Measurements from ENCODE around the gene NDST4.
"Not testable (repeated sequence)": the region's sequence is repeated elsewhere in the genome, so short reads cannot be mapped to it uniquely, and the experiment has no call there.

The NDST4 gene

DNA sequence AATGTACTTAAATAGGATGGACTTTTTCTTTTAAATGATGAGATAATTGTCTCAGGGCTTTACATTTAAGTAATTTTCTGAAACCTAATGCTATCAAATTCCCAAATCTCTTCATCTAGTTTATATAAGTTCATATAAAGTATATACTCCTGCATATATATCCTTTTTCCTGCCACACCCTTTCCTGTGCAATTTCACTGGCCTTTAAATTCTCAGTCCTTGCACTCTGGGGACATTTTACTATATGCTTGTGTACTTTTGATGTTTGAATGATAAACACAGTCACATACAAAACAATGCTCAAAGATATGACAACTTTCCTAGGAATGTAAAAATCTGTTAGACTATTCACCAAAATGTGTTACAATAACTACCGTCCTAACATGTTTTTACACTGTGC lies 60.1 kb downstream of the NDST4 start:
- no peaks in the 10 kb centered on the region for H3K36me3 ChIP-seq (ENCODE audit: control insufficient read depth in 1 of 2, insufficient read depth in 2 of 2, low read length in 2 of 2)
- no peaks in the 10 kb centered on the region for H3K9me3 ChIP-seq (ENCODE audit: control insufficient read depth in 1 of 2, low read length in 2 of 2)
- H3K27ac ChIP-seq (ENCODE audit: low read length), result no peak overlapping the region
- no peak overlapping the region for H3K4me3 ChIP-seq (ENCODE audit: low read depth in 1 of 2, low read length in 2 of 2)
- no peaks in the 10 kb centered on the region for H3K4me1 ChIP-seq (ENCODE audit: control insufficient read depth in 1 of 2, insufficient read depth in 2 of 2, low read length in 2 of 2)
- no peaks in the 10 kb centered on the region for H3K27me3 ChIP-seq (ENCODE audit: low read depth, low read length)

GRCh38 chr4:115042496-115042895 lies 70.9 kb downstream of the NDST4 start:
- H3K4me1 ChIP-seq (ENCODE audit: control insufficient read depth in 1 of 2, insufficient read depth in 2 of 2, low read length in 2 of 2), result no peaks in the 10 kb centered on the region
- H3K27ac ChIP-seq (ENCODE audit: low read length), result no peak overlapping the region
- no peaks in the 10 kb centered on the region for H3K27me3 ChIP-seq (ENCODE audit: low read depth, low read length)
- H3K4me3 ChIP-seq (ENCODE audit: low read depth in 1 of 2, low read length in 2 of 2), result no peak overlapping the region
- H3K36me3 ChIP-seq (ENCODE audit: control insufficient read depth in 1 of 2, insufficient read depth in 2 of 2, low read length in 2 of 2), result no peaks in the 10 kb centered on the region
- no peaks in the 10 kb centered on the region for H3K9me3 ChIP-seq (ENCODE audit: control insufficient read depth in 1 of 2, low read length in 2 of 2)

- Histone ChIP-seq H3K4me1 (ENCODE audit: control insufficient read depth in 1 of 2, insufficient read depth in 2 of 2, low read length in 2 of 2) (no peaks in the 10 kb centered on the region), H3K9me3 (ENCODE audit: control insufficient read depth in 1 of 2, low read length in 2 of 2) (no peaks in the 10 kb centered on the region), H3K27me3 (ENCODE audit: low read depth, low read length) (no peaks in the 10 kb centered on the region), H3K4me3 (ENCODE audit: low read depth in 1 of 2, low read length in 2 of 2) (no peak overlapping the region), H3K27ac (ENCODE audit: low read length) (no peak overlapping the region), H3K36me3 (ENCODE audit: control insufficient read depth in 1 of 2, insufficient read depth in 2 of 2, low read length in 2 of 2) (no peaks in the 10 kb centered on the region)
Observed at GRCh38 chr4:115030281-115030680, 83.1 kb downstream of the NDST4 start.

DNA sequence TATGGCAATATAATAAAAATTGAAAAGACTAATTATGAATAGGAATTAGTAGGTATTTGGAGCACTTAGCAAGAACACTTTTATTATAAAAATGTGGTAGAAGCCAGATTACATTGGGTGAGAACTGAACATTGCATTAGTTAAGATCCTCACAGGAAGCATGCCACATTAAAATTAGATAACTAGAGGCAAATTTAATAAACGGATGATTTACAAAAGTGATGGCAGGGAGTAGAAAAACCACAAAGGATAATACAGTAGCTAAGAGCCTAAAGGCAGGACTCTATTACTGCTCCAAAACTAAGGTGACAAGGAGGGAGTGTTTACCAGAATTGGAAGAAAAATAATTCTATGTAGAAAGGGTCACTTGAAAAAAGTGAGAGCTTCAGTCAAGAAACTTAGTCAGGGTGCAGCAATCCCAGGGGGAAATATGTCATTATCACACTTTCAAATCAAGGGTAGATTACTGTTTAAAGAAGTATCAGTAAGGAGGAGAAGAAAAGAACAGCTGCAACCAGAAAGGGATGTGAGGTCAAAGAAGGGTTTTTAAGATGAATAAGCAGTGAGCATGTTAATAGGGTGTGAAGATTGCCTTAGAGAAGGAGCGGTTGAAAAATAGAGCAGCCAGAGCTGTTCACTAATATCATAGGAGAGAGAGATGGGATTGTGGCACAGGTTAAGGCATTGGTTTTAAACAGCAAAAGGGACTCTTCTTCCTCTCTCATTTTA lies 84.6 kb downstream of the NDST4 start:
- no peaks in the 10 kb centered on the region for H3K36me3 ChIP-seq (ENCODE audit: control insufficient read depth in 1 of 2, insufficient read depth in 2 of 2, low read length in 2 of 2)
- H3K4me3 ChIP-seq (ENCODE audit: low read depth in 1 of 2, low read length in 2 of 2), result no peak overlapping the region
- no peak overlapping the region for H3K27ac ChIP-seq (ENCODE audit: low read length)
- no peaks in the 10 kb centered on the region for H3K4me1 ChIP-seq (ENCODE audit: control insufficient read depth in 1 of 2, insufficient read depth in 2 of 2, low read length in 2 of 2)
- H3K27me3 ChIP-seq (ENCODE audit: low read depth, low read length), result no peaks in the 10 kb centered on the region
- no peaks in the 10 kb centered on the region for H3K9me3 ChIP-seq (ENCODE audit: control insufficient read depth in 1 of 2, low read length in 2 of 2)

DNA sequence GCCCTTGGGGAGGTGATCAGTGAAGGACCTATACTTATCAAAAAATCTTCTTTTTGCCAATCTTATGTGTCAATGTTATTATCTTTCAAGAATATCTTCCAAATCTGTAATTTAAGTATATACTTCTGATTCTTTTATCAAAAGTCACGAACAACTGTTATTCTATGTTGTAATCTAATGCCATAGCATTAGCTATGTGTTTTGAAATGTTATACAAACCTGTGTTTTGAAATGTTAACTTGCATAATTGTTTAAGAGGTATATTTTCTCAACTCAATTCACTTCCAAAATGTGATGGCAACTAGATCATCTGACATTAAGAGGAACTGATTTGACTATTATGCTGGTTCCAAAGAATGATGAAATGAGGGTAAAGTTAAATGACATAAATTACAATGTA lies 113.5 kb downstream of the NDST4 start:
- no peaks in the 10 kb centered on the region for H3K36me3 ChIP-seq (ENCODE audit: control insufficient read depth in 1 of 2, insufficient read depth in 2 of 2, low read length in 2 of 2)
- H3K27me3 ChIP-seq (ENCODE audit: low read depth, low read length), result no peaks in the 10 kb centered on the region
- H3K4me3 ChIP-seq (ENCODE audit: low read depth in 1 of 2, low read length in 2 of 2), result no peak overlapping the region
- H3K27ac ChIP-seq (ENCODE audit: low read length), result no peak overlapping the region
- no peaks in the 10 kb centered on the region for H3K4me1 ChIP-seq (ENCODE audit: control insufficient read depth in 1 of 2, insufficient read depth in 2 of 2, low read length in 2 of 2)
- no peaks in the 10 kb centered on the region for H3K9me3 ChIP-seq (ENCODE audit: control insufficient read depth in 1 of 2, low read length in 2 of 2)

DNA sequence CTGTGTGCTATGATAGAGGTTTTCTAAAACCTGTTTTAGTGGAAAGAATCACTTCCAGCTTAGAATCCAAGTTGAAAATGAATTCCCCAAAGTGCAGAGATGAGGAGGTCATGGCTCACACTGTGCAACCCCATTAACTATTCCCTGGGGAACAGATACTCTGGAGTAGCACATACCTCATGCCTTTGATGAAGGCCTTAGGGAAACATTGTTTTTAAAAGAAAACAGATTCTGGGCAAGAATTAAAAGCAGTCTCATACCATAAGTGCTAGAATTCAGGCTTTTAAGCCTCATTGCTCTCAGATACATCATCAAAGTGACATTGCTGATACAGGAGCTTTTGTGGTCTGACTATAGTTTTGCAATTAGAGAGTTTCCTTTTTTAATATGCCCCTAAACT lies 115.1 kb downstream of the NDST4 start:
- Histone ChIP-seq H3K4me3 (ENCODE audit: low read depth in 1 of 2, low read length in 2 of 2) (no peak overlapping the region), H3K4me1 (ENCODE audit: control insufficient read depth in 1 of 2, insufficient read depth in 2 of 2, low read length in 2 of 2) (no peaks in the 10 kb centered on the region), H3K27me3 (ENCODE audit: low read depth, low read length) (no peaks in the 10 kb centered on the region), H3K9me3 (ENCODE audit: control insufficient read depth in 1 of 2, low read length in 2 of 2) (no peaks in the 10 kb centered on the region), H3K27ac (ENCODE audit: low read length) (no peak overlapping the region), H3K36me3 (ENCODE audit: control insufficient read depth in 1 of 2, insufficient read depth in 2 of 2, low read length in 2 of 2) (no peaks in the 10 kb centered on the region)

GRCh38 chr4:114997576-114998247 lies 115.7 kb downstream of the NDST4 start:
- Histone ChIP-seq H3K27me3 (ENCODE audit: low read depth, low read length) (no peaks in the 10 kb centered on the region), H3K4me3 (ENCODE audit: low read depth in 1 of 2, low read length in 2 of 2) (no peak overlapping the region), H3K36me3 (ENCODE audit: control insufficient read depth in 1 of 2, insufficient read depth in 2 of 2, low read length in 2 of 2) (no peaks in the 10 kb centered on the region), H3K9me3 (ENCODE audit: control insufficient read depth in 1 of 2, low read length in 2 of 2) (no peaks in the 10 kb centered on the region), H3K4me1 (ENCODE audit: control insufficient read depth in 1 of 2, insufficient read depth in 2 of 2, low read length in 2 of 2) (no peaks in the 10 kb centered on the region), H3K27ac (ENCODE audit: low read length) (no peak overlapping the region)

- Histone ChIP-seq H3K27me3 (ENCODE audit: low read depth, low read length) (no peaks in the 10 kb centered on the region), H3K9me3 (ENCODE audit: control insufficient read depth in 1 of 2, low read length in 2 of 2) (no peaks in the 10 kb centered on the region), H3K4me1 (ENCODE audit: control insufficient read depth in 1 of 2, insufficient read depth in 2 of 2, low read length in 2 of 2) (no peaks in the 10 kb centered on the region), H3K4me3 (ENCODE audit: low read depth in 1 of 2, low read length in 2 of 2) (no peak overlapping the region), H3K27ac (ENCODE audit: low read length) (no peak overlapping the region), H3K36me3 (ENCODE audit: control insufficient read depth in 1 of 2, insufficient read depth in 2 of 2, low read length in 2 of 2) (no peaks in the 10 kb centered on the region)
Observed at GRCh38 chr4:114986133-114986532, 127.3 kb downstream of the NDST4 start.

DNA sequence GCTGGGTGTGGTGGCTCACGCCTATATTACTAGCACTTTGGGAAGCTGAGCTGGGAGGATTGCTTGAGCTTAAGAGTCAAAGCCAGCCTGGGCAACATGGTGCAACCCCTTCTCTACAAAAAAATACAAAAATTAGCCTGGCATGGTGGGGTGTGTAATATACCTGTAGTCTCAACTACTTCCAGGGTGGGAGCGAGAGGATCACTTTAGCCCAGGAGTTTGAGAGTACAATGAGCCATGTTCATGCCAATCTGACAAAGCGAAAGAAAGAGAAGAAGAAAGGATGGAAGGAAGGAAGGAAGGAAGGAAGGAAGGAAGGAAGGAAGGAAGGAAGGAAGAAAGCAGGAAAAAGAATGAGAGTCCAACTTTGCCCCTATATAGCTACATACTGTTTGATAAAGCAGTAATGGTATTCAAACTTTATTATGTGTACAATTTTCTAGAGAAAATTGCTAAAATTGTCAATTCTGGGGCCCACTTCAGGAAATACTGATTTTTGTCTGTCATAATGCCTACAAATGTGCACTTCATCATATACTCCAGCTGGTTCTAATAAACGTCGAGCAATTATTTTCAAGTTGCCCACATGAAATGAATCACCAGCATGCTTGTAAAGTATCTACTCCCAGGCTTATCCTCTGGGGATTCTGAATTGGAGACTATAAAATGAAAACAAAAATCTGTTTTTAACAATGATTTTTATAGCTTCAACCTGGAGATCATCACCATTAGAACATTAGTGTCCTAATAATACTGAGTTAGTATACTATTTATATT lies 132.3 kb downstream of the NDST4 start:
- Histone ChIP-seq H3K4me1 (ENCODE audit: control insufficient read depth in 1 of 2, insufficient read depth in 2 of 2, low read length in 2 of 2) (no peaks in the 10 kb centered on the region), H3K9me3 (ENCODE audit: control insufficient read depth in 1 of 2, low read length in 2 of 2) (no peaks in the 10 kb centered on the region), H3K27me3 (ENCODE audit: low read depth, low read length) (no peaks in the 10 kb centered on the region), H3K4me3 (ENCODE audit: low read depth in 1 of 2, low read length in 2 of 2) (no peak overlapping the region), H3K36me3 (ENCODE audit: control insufficient read depth in 1 of 2, insufficient read depth in 2 of 2, low read length in 2 of 2) (no peaks in the 10 kb centered on the region), H3K27ac (ENCODE audit: low read length) (no peak overlapping the region)

DNA sequence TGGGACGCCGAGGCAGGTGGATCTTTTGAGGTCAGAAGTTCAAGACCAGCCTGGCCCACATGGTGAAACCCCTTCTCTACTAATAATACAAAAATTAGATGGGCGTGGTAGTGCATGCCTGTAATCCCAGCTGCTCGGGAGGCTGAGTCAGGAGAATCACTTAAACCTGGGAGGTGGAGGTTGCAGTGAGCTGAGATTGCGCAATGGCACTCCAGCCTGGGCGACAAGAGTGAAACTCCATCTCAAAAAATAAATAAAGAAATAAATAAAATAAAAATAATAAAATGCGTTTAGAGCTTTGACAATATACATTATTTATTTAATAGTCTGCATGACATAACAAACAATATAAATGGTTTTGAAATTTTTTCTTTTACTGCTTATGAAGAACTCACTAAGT lies 133.0 kb downstream of the NDST4 start:
- H3K4me3 ChIP-seq (ENCODE audit: low read depth in 1 of 2, low read length in 2 of 2); H3K4me1 ChIP-seq (ENCODE audit: control insufficient read depth in 1 of 2, insufficient read depth in 2 of 2, low read length in 2 of 2); H3K36me3 ChIP-seq (ENCODE audit: control insufficient read depth in 1 of 2, insufficient read depth in 2 of 2, low read length in 2 of 2); H3K9me3 ChIP-seq (ENCODE audit: control insufficient read depth in 1 of 2, low read length in 2 of 2); H3K27ac ChIP-seq (ENCODE audit: low read length); H3K27me3 ChIP-seq (ENCODE audit: low read depth, low read length): not testable (repeated sequence)

DNA sequence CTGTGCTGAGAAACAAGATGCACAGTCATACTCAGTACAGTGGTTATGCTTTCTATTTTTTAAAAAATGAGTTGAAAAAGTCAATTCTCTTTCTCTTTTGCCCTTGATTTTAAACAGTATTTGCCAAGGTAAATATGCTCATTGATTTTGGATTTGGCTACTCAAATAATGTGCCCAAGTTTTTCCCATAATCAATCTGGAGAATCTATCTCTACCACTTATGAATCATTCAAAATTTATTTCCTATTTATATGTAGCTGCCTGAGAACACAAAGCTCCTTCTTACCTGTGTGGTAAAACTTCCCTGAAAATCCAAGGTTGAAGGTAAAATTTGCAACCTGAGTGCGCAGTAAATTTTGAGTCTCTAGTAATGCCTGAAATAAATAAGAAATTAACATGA lies 136.5 kb downstream of the NDST4 start:
- no peaks in the 10 kb centered on the region for H3K9me3 ChIP-seq (ENCODE audit: control insufficient read depth in 1 of 2, low read length in 2 of 2)
- H3K27me3 ChIP-seq (ENCODE audit: low read depth, low read length), result no peaks in the 10 kb centered on the region
- no peaks in the 10 kb centered on the region for H3K36me3 ChIP-seq (ENCODE audit: control insufficient read depth in 1 of 2, insufficient read depth in 2 of 2, low read length in 2 of 2)
- no peaks in the 10 kb centered on the region for H3K4me1 ChIP-seq (ENCODE audit: control insufficient read depth in 1 of 2, insufficient read depth in 2 of 2, low read length in 2 of 2)
- H3K27ac ChIP-seq (ENCODE audit: low read length), result no peak overlapping the region
- H3K4me3 ChIP-seq (ENCODE audit: low read depth in 1 of 2, low read length in 2 of 2), result no peak overlapping the region

Data from muscle layer of duodenum (tissue), 2 donors.